ENCODE results near the gene PTHLH. TPM values are rescaled to one million over a fixed set of nuclear protein-coding genes. Genes with fewer than 3 reads are reported as not detected.

Gene PTHLH
- 8.8 and 9.3 TPM in 2 replicates for polyA plus RNA-seq (2013)

DNA sequence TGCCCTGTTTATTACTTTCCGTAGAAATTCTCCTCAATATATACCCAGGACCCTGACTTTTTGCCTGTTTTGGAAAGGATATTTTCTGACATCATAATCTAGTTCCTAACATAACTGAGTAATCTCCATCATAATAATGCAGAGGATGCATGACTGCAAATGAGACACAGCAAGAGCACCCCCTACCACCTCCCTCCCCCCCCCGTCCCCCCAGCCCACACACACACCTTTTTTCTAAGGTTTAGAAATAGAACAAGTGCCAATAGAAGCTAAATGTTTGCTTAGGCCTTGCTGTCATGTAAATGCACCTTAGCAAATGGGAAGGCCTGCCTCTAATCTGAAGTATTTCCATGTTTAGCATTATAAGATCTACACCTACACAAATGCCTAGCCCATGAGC is at the start of gene PTHLH:
Gene PTHLH (minus strand): TSS at position 13 of the 400 bp plus-strand sequence. CDS start 3,239 bp downstream, outside the sequence.
- no peak within 1 kb of the TSS for H3K18ac ChIP-seq (ENCODE audit: low read length)

DNA sequence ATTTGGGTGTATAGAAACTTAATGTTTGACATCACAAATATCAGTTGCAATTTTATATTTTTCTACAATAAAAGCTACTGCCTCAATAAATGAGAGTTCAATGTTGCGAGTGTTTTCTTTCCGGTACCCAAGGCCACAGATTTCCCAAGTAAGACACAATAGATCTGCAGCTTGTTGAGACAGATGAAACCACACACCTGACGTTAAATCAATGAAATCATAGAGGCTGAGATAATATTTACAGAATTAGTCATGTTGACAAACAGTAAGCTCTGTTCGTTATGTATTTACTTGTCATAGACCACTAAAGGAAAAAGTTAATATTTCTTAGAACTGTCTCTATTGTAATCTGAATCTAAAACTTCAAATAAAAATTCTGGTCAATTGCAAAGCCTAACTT is 49.2 kb upstream of the PTHLH start:
- H3K36me3 ChIP-seq (ENCODE audit: control insufficient read depth in 1 of 2, insufficient read depth in 2 of 2, low read length in 2 of 2) = no peaks in the 10 kb centered on the region
- H4K8ac ChIP-seq (ENCODE audit: low read depth, low read length) = no peak overlapping the region
- peaks cover 4% of the 10 kb centered on the region for H3K79me1 ChIP-seq (ENCODE audit: low read length)
- no peaks in the 10 kb centered on the region for H3K27me3 ChIP-seq (ENCODE audit: insufficient read depth, low read length)
- H3K4me3 ChIP-seq (ENCODE audit: low read depth, low read length) = no peak overlapping the region
- no peak overlapping the region for H2BK12ac ChIP-seq (ENCODE audit: low read length)
- no peak overlapping the region for H3K14ac ChIP-seq (ENCODE audit: low read length)
- no peak overlapping the region for H4K91ac ChIP-seq (ENCODE audit: low read depth, low read length)
- H2BK5ac ChIP-seq (ENCODE audit: low read depth, low read length, poor library complexity) = no peak overlapping the region
- no peak overlapping the region for H3K18ac ChIP-seq (ENCODE audit: low read length)
- DNase-seq = no peak
- no peak overlapping the region for H3K9ac ChIP-seq (ENCODE audit: low read length)
- H3K79me2 ChIP-seq (ENCODE audit: control insufficient read depth, insufficient read depth, low read length, poor library complexity) = no peaks in the 10 kb centered on the region
- no peak overlapping the region for H4K12ac ChIP-seq (ENCODE audit: low read depth, low read length)
- H2AFZ ChIP-seq (ENCODE audit: insufficient read depth, low read length, poor library complexity) = no peak overlapping the region
- no peaks in the 10 kb centered on the region for H3K9me3 ChIP-seq (ENCODE audit: insufficient read depth, low read depth, low read length)
- WGBS (ENCODE audit: extremely low coverage, insufficient coverage, insufficient read length) = no CpG with 5 or more reads among the region's 4 CpGs
- H3K23ac ChIP-seq (ENCODE audit: low read length) = no peak overlapping the region
- H2AK5ac ChIP-seq (ENCODE audit: low read length) = no peak overlapping the region
- H3K4me2 ChIP-seq (ENCODE audit: low read length) = no peak overlapping the region
- no peak overlapping the region for H2BK120ac ChIP-seq (ENCODE audit: insufficient read depth, low read length, poor library complexity)
- no peak overlapping the region for H3K27ac ChIP-seq (ENCODE audit: low read depth, low read length)
- no peak overlapping the region for H3K4ac ChIP-seq (ENCODE audit: low read depth, low read length)
- peaks cover 2 to 8% of the 10 kb centered on the region in 2 experiments for H3K4me1 ChIP-seq (ENCODE audit: control insufficient read depth in 1 of 2, insufficient read depth in 2 of 2, low read length in 2 of 2)

More for the DNA sequence above, at the start of gene PTHLH:
- Histone ChIP-seq H2BK5ac (ENCODE audit: low read depth, low read length, poor library complexity) (no peak within 1 kb of the TSS), H3K23ac (ENCODE audit: low read length) (no peak within 1 kb of the TSS), H3K4me1 (ENCODE audit: control insufficient read depth in 1 of 2, insufficient read depth in 2 of 2, low read length in 2 of 2) (peaks cover 13 to 20% of the 10 kb centered on the region in 2 experiments), H4K8ac (ENCODE audit: low read depth, low read length) (no peak within 1 kb of the TSS), H3K4me3 (ENCODE audit: low read depth, low read length) (no peak within 1 kb of the TSS), H4K12ac (ENCODE audit: low read depth, low read length) (no peak within 1 kb of the TSS), H3K9me3 (ENCODE audit: insufficient read depth, low read depth, low read length) (peaks cover 2% of the 10 kb centered on the region), H3K4ac (ENCODE audit: low read depth, low read length) (no peak within 1 kb of the TSS), H3K4me2 (ENCODE audit: low read length) (no peak within 1 kb of the TSS), H2BK120ac (ENCODE audit: insufficient read depth, low read length, poor library complexity) (no peak within 1 kb of the TSS), H2BK12ac (ENCODE audit: low read length) (no peak within 1 kb of the TSS), H2AK5ac (ENCODE audit: low read length) (no peak within 1 kb of the TSS), H2AFZ (ENCODE audit: insufficient read depth, low read length, poor library complexity) (no peak within 1 kb of the TSS), H3K14ac (ENCODE audit: low read length) (no peak within 1 kb of the TSS), H3K27me3 (ENCODE audit: insufficient read depth, low read length) (peaks cover 54% of the 10 kb centered on the region), H3K9ac (ENCODE audit: low read length) (no peak within 1 kb of the TSS), H3K79me1 (ENCODE audit: low read length) (peaks cover 13% of the 10 kb centered on the region), H3K79me2 (ENCODE audit: control insufficient read depth, insufficient read depth, low read length, poor library complexity) (no peaks in the 10 kb centered on the region), H4K91ac (ENCODE audit: low read depth, low read length) (no peak within 1 kb of the TSS), H3K27ac (ENCODE audit: low read depth, low read length) (no peak within 1 kb of the TSS), H3K36me3 (ENCODE audit: control insufficient read depth in 1 of 2, insufficient read depth in 2 of 2, low read length in 2 of 2) (no peaks in the 10 kb centered on the region)
- no CpG with 5 or more reads among the region's 2 CpGs for WGBS (ENCODE audit: extremely low coverage, insufficient coverage, insufficient read length)
- no peak for DNase-seq

DNA sequence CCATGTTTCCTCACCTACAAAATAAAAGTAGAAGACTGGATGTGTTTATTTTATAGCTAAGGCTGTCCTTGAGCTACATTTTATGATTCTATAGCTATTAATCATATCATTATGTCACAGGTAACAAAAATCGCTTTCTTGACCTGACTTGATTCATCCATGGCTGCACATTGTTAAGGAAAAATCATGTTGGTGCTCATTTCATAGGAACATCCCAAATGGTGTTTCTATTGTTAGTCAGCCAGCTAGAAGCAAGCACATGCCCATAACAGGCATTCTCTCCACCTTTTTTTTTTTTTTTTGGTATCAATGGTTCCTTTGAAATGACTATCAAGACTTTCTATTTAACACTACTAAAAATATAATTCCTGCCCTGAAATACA is 45.3 kb upstream of the PTHLH start:
- H3K4me3 ChIP-seq (ENCODE audit: low read depth, low read length) = no peak overlapping the region
- H2AFZ ChIP-seq (ENCODE audit: insufficient read depth, low read length, poor library complexity) = no peak overlapping the region
- no peak overlapping the region for H4K91ac ChIP-seq (ENCODE audit: low read depth, low read length)
- H3K4me2 ChIP-seq (ENCODE audit: low read length) = no peak overlapping the region
- H2AK5ac ChIP-seq (ENCODE audit: low read length) = no peak overlapping the region
- H3K27me3 ChIP-seq (ENCODE audit: insufficient read depth, low read length) = no peaks in the 10 kb centered on the region
- no peak overlapping the region for H2BK5ac ChIP-seq (ENCODE audit: low read depth, low read length, poor library complexity)
- no peaks in the 10 kb centered on the region for H3K4me1 ChIP-seq (ENCODE audit: control insufficient read depth in 1 of 2, insufficient read depth in 2 of 2, low read length in 2 of 2)
- no peak overlapping the region for H4K12ac ChIP-seq (ENCODE audit: low read depth, low read length)
- no peak overlapping the region for H3K18ac ChIP-seq (ENCODE audit: low read length)
- no peaks in the 10 kb centered on the region for H3K79me1 ChIP-seq (ENCODE audit: low read length)
- no CpG with 5 or more reads among the region's 1 CpG for WGBS (ENCODE audit: extremely low coverage, insufficient coverage, insufficient read length)
- no peak overlapping the region for H3K9ac ChIP-seq (ENCODE audit: low read length)
- H2BK120ac ChIP-seq (ENCODE audit: insufficient read depth, low read length, poor library complexity) = no peak overlapping the region
- H3K79me2 ChIP-seq (ENCODE audit: control insufficient read depth, insufficient read depth, low read length, poor library complexity) = no peaks in the 10 kb centered on the region
- no peaks in the 10 kb centered on the region for H3K36me3 ChIP-seq (ENCODE audit: control insufficient read depth in 1 of 2, insufficient read depth in 2 of 2, low read length in 2 of 2)
- no peaks in the 10 kb centered on the region for H3K9me3 ChIP-seq (ENCODE audit: insufficient read depth, low read depth, low read length)
- no peak overlapping the region for H3K14ac ChIP-seq (ENCODE audit: low read length)
- H3K4ac ChIP-seq (ENCODE audit: low read depth, low read length) = no peak overlapping the region
- H4K8ac ChIP-seq (ENCODE audit: low read depth, low read length) = no peak overlapping the region
- no peak overlapping the region for H2BK12ac ChIP-seq (ENCODE audit: low read length)
- H3K23ac ChIP-seq (ENCODE audit: low read length) = no peak overlapping the region
- DNase-seq = no peak
- no peak overlapping the region for H3K27ac ChIP-seq (ENCODE audit: low read depth, low read length)

DNA sequence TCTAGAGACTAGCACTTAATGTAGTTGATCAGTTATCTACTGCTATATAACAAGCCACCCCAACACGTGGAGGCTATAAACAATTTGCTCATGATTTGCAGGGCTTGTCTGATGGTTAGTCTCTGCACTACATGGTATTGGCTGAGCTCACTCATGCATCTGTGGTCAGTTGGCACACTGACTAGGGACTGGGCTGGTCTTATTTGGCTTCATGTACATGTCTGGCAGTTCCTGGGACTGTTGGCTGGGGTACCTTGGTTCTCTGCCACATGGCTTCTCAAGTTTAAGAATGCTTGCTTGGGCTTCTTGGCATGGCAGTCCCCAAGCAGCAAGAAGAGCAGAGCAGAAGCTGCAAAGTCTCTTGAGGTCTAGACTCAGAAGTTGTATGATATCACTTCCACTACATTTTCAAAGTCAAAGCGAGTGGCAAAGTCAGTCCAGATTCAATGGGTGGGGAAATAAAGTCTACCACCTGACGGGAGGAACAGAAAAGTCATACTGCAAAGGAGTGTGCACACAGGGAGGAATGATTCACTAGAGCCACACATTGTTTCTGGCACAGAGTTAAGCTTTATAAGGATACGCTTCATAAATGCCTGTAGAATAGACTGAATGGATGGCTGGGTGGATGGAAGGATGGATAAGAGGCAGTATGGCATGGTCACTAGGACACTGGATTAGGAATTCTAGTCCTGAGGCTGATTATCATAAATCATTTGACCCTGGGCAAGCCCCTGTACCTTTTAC is 44.8 kb upstream of the PTHLH start:
- H3K9me3 ChIP-seq (ENCODE audit: insufficient read depth, low read depth, low read length) = no peaks in the 10 kb centered on the region
- H3K4me2 ChIP-seq (ENCODE audit: low read length) = no peak overlapping the region
- no peak overlapping the region for H3K18ac ChIP-seq (ENCODE audit: low read length)
- no peak overlapping the region for H3K27ac ChIP-seq (ENCODE audit: low read depth, low read length)
- DNase-seq = no peak
- no peak overlapping the region for H2AK5ac ChIP-seq (ENCODE audit: low read length)
- no peaks in the 10 kb centered on the region for H3K4me1 ChIP-seq (ENCODE audit: control insufficient read depth in 1 of 2, insufficient read depth in 2 of 2, low read length in 2 of 2)
- no peaks in the 10 kb centered on the region for H3K36me3 ChIP-seq (ENCODE audit: control insufficient read depth in 1 of 2, insufficient read depth in 2 of 2, low read length in 2 of 2)
- H4K8ac ChIP-seq (ENCODE audit: low read depth, low read length) = no peak overlapping the region
- no peak overlapping the region for H3K14ac ChIP-seq (ENCODE audit: low read length)
- no peak overlapping the region for H2BK12ac ChIP-seq (ENCODE audit: low read length)
- no peak overlapping the region for H2AFZ ChIP-seq (ENCODE audit: insufficient read depth, low read length, poor library complexity)
- no peak overlapping the region for H4K12ac ChIP-seq (ENCODE audit: low read depth, low read length)
- no peak overlapping the region for H3K4ac ChIP-seq (ENCODE audit: low read depth, low read length)
- H3K79me2 ChIP-seq (ENCODE audit: control insufficient read depth, insufficient read depth, low read length, poor library complexity) = no peaks in the 10 kb centered on the region
- H3K79me1 ChIP-seq (ENCODE audit: low read length) = no peaks in the 10 kb centered on the region
- no peaks in the 10 kb centered on the region for H3K27me3 ChIP-seq (ENCODE audit: insufficient read depth, low read length)
- no CpG with 5 or more reads among the region's 4 CpGs for WGBS (ENCODE audit: extremely low coverage, insufficient coverage, insufficient read length)
- H3K23ac ChIP-seq (ENCODE audit: low read length) = no peak overlapping the region
- no peak overlapping the region for H2BK120ac ChIP-seq (ENCODE audit: insufficient read depth, low read length, poor library complexity)
- no peak overlapping the region for H3K9ac ChIP-seq (ENCODE audit: low read length)
- no peak overlapping the region for H4K91ac ChIP-seq (ENCODE audit: low read depth, low read length)
- H2BK5ac ChIP-seq (ENCODE audit: low read depth, low read length, poor library complexity) = no peak overlapping the region
- no peak overlapping the region for H3K4me3 ChIP-seq (ENCODE audit: low read depth, low read length)
